GM18507 (cell line): ENCODE results near the gene PRR18.

Experiments used
- DNase-seq: peaks from one replicate; pipeline ENCODE4 v3.0.0; 2011; ENCODE audit warnings: low read depth; ENCODE audit not compliant: insufficient read length; ENCODE audit errors: extremely low spot score
- FAIRE-seq: peaks from 2 replicates; lab custom pipeline; 2011; peaks lifted over from hg19 to GRCh38; lab: Jason Lieb, UNC

Gene PRR18

GRCh38 chr6:166308769-166309589 is 787 bp upstream of the PRR18 start:
- no peak for DNase-seq
- FAIRE-seq = peak; percentile 5

GRCh38 chr6:166307082-166308032 is 835 bp downstream of the PRR18 start:
- FAIRE-seq (no peak), DNase-seq (no peak)

GRCh38 chr6:166306378-166307081 is 1.7 kb downstream of the PRR18 start:
- no peak for DNase-seq
- FAIRE-seq = no peak

GRCh38 chr6:166305562-166306117 is 2.6 kb downstream of the PRR18 start:
- DNase-seq (no peak), FAIRE-seq (no peak)

GRCh38 chr6:166304106-166304505 is 4.1 kb downstream of the PRR18 start:
- DNase-seq (no peak), FAIRE-seq (no peak)

GRCh38 chr6:166301611-166302529 is 6.3 kb downstream of the PRR18 start:
- DNase-seq = no peak
- FAIRE-seq = no peak

- DNase-seq (no peak), FAIRE-seq (no peak)
Measured at GRCh38 chr6:166300357-166300987, 7.7 kb downstream of the PRR18 start.

GRCh38 chr6:166297606-166298005 is 10.6 kb downstream of the PRR18 start:
- DNase-seq (no peak), FAIRE-seq (no peak)

GRCh38 chr6:166296035-166296883 is 11.9 kb downstream of the PRR18 start:
- DNase-seq = no peak
- FAIRE-seq = no peak

- FAIRE-seq (no peak), DNase-seq (no peak)
Measured at GRCh38 chr6:166293731-166294584, 14.2 kb downstream of the PRR18 start.

GRCh38 chr6:166289207-166290060 is 18.8 kb downstream of the PRR18 start:
- no peak for FAIRE-seq

GRCh38 chr6:166286839-166287271 is 21.3 kb downstream of the PRR18 start:
- FAIRE-seq = peak; percentile 98
- no peak for DNase-seq

More at GRCh38 chr6:166289207-166290060, 18.8 kb downstream of the PRR18 start:
- DNase-seq = no peak

GRCh38 chr6:166285233-166285632 is 23.0 kb downstream of the PRR18 start:
- no peak for DNase-seq
- no peak for FAIRE-seq

- FAIRE-seq (no peak), DNase-seq (no peak)
Measured at GRCh38 chr6:166284640-166285039, 23.6 kb downstream of the PRR18 start.

- no peak for DNase-seq
- no peak for FAIRE-seq
Measured at GRCh38 chr6:166282394-166283032, 25.7 kb downstream of the PRR18 start.
